ENCODE data around the gene ZNF487.
"Not testable (repeated sequence)": the region's sequence is repeated elsewhere in the genome, so short reads cannot be mapped to it uniquely, and the experiment has no call there.

ZNF487 gene

GRCh38 chr10:43440463-43441134 is 3.7 kb downstream of the ZNF487 start:
- DNase-seq, result no peak

- DNase-seq, result no peak
Observed at GRCh38 chr10:43444323-43444722, 7.4 kb downstream of the ZNF487 start.

GRCh38 chr10:43444897-43445466 is 8.1 kb downstream of the ZNF487 start:
- no peak for DNase-seq

GRCh38 chr10:43446219-43447017 is 9.5 kb downstream of the ZNF487 start:
- not testable (repeated sequence) for DNase-seq

GRCh38 chr10:43448742-43449141 is 11.8 kb downstream of the ZNF487 start:
- DNase-seq, result no peak

- no peak for DNase-seq
Observed at GRCh38 chr10:43452356-43452914, 15.5 kb downstream of the ZNF487 start.

GRCh38 chr10:43453266-43453831 is 16.4 kb downstream of the ZNF487 start:
- DNase-seq, result no peak

- not testable (repeated sequence) for DNase-seq
Observed at GRCh38 chr10:43454025-43454424, 17.1 kb downstream of the ZNF487 start.

- not testable (repeated sequence) for DNase-seq
Observed at GRCh38 chr10:43456561-43456960, 19.6 kb downstream of the ZNF487 start.

GRCh38 chr10:43458227-43458626 is 21.3 kb downstream of the ZNF487 start:
- no peak for DNase-seq

- DNase-seq, result no peak
Observed at GRCh38 chr10:43461950-43462349, 25.0 kb downstream of the ZNF487 start.

GRCh38 chr10:43465086-43465735 is 28.3 kb downstream of the ZNF487 start:
- not testable (repeated sequence) for DNase-seq

GRCh38 chr10:43465736-43466120 is 28.8 kb downstream of the ZNF487 start:
- not testable (repeated sequence) for DNase-seq

- no peak for DNase-seq
Observed at GRCh38 chr10:43471146-43471545, 34.2 kb downstream of the ZNF487 start.

GRCh38 chr10:43471935-43472720 is 35.2 kb downstream of the ZNF487 start:
- DNase-seq, result no peak

GRCh38 chr10:43479275-43479674 is 42.4 kb downstream of the ZNF487 start:
- DNase-seq, result no peak

GRCh38 chr10:43482319-43483078 is 45.6 kb downstream of the ZNF487 start:
- no peak for DNase-seq

- no peak for DNase-seq
Observed at GRCh38 chr10:43491855-43492254, 54.9 kb downstream of the ZNF487 start.

GRCh38 chr10:43502931-43503330 is 66.0 kb downstream of the ZNF487 start:
- DNase-seq, result no peak

- no peak for DNase-seq
Observed at GRCh38 chr10:43524434-43525247, 87.7 kb downstream of the ZNF487 start.
